Stimulated activated CD4-positive, alpha-beta T cell treated with anti-CD3 and anti-CD28 coated beads, Interleukin-4, amount 100 ng/mL, for 1 hour (primary cell): Measurements from ENCODE around the gene SPIRE2.
"Not testable (repeated sequence)": the region's sequence is repeated elsewhere in the genome, so short reads cannot be mapped to it uniquely, and the experiment has no call there.

Experiments used
- DNase-seq: peaks from one replicate; pipeline ENCODE4 v3.0.0-alpha.2; 2020

SPIRE2 gene

GRCh38 chr16:89828199-89828869 is at the start of gene SPIRE2:
SPIRE2 (plus strand) TSS chr16:89828475; CDS start chr16:89828551, 76 bp downstream.
- DNase-seq, result peak; percentile 75

- DNase-seq, result no peak
Observed at GRCh38 chr16:89779231-89779908, 48.9 kb upstream of the SPIRE2 start.

DNA sequence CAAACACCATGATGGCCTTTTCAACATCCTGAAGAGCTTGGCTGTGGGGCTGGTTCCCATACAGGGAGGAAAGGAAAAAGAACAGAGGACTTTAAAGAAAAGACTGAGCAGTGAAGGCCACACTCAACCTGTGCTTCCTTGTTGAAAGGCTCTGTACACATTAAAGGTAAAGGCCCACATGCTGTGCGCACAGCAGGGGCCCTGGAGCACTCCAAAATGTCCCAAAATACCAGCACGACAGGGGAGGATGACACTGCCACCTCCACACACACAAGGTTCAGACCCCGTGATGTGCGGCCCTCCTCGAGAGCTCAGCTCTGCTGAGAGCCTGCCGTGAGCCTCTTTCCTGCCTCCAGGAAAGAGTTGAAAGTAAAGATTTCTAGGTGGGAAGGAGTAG is 48.4 kb upstream of the SPIRE2 start:
- DNase-seq, result no peak

- no peak for DNase-seq
Observed at GRCh38 chr16:89782489-89782888, 45.8 kb upstream of the SPIRE2 start.

GRCh38 chr16:89783952-89784351 is 44.3 kb upstream of the SPIRE2 start:
- not testable (repeated sequence) for DNase-seq

DNA sequence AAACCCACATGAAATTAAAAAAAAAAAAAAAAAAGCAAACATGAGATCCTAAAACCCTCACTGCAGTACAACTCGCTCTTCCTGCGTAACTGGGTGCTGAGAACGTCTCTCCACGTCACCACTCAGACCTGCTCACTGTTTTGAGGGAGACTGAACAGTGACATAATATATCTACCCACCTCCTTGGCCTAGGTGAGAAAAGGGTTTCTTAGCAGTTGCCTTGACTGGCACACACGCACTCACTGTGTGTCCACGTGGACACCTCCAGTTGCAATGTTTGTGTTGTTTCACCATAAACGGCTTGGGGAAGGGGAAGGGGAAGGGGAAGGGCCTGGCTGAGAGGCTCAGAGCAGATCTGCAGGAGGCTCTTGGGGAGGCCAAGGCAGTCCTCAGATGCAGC is 43.9 kb upstream of the SPIRE2 start:
- DNase-seq, result no peak

GRCh38 chr16:89785523-89786155 is 42.6 kb upstream of the SPIRE2 start:
- DNase-seq, result no peak

GRCh38 chr16:89786474-89787364 is 41.6 kb upstream of the SPIRE2 start:
- DNase-seq, result no peak

DNA sequence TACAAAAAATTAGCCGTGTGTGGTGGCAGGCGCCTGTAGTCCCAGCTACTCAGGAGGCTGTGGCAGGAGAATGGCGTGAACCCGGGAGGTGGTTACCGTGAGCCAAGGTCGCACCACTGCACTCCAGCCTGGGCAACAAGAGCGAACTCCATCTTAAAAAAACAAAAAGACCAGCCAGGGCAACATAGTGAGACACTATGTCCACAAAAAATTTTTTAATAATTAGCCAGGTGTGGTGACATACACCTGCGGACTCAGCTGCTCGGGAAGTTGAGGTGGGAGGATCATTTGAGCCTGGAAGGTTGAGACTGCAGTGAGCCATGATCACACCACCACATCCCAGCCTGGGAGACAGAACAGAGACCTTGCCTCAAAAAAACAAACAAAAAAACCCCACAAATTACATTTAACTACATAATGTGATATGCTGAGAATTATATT is 40.9 kb upstream of the SPIRE2 start:
- DNase-seq, result no peak

DNA sequence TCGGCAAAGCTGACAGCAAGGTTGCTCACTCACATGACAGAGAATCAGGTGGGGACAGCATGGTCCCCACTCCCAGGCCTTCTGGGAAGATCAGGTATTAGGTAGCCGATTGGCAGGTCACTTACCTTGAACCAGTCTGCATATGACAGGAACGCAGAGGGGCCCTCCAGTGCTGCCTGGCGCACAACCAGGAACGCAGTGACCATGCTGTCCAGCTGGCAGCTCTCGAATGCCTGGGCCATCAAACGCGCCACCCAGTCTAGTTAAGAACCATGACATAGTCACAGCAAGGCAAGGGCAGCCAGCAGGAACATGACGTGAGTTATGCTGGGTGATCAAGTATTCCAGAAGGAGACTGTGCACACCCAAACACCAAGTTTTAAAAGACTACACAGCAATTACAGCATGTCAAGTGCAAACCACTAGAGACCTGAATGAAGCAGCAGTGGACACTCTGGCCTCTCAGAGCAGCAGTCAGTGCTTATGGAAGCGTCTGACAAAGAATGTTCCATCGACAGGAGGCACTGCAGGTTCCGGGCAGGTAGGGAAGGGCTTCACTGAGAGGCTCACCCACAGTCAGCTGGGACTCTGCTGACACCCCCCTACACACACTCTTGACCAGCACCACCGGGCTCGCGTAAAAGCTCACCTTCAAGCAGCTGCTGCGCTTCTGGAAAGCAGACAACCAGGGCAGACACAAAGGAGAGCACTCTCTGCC is 36.8 kb upstream of the SPIRE2 start:
- DNase-seq, result no peak

- peak; percentile 59 for DNase-seq
Observed at GRCh38 chr16:89793092-89793491, 35.2 kb upstream of the SPIRE2 start.

DNA sequence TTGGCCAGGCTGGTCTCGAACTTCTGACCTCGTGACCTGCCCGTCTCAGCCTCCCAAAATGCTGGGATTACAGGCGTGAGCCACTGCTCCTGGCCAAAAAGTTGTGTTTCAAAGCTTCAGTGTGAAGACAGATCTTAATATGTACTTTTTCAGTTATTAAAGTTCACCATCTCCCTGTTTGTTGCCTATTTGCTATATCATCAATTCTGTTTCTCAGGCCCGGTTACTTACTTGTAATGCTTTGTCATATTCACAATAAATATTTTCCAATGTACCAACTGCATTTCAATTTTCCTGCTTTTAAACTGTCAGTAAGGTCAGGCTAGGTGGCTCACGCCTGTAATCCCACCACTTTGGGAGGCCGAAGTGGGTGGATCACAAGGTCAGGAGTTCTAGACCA is 34.3 kb upstream of the SPIRE2 start:
- no peak for DNase-seq

GRCh38 chr16:89795676-89796075 is 32.6 kb upstream of the SPIRE2 start:
- no peak for DNase-seq

GRCh38 chr16:89796104-89796503 is 32.2 kb upstream of the SPIRE2 start:
- DNase-seq, result no peak

DNA sequence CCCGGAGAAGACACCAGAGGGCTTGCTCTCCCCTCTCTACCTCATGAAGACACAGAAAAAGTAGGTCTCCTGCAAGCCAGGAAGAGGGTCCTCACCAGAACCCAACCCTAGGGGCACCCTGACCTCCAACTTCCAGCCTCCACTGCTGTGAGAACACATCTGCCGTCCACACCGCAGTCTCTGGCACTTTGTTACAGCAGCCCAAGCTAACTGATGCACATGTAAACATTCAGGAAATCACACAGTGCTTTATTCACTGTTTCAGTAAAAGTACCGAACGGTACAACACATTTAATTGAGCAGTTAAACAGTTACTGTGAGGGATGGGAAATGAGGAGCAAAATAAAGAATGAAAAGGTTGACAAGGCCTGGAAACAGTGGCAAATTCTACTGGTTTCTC is 30.1 kb upstream of the SPIRE2 start:
- no peak for DNase-seq

- no peak for DNase-seq
Observed at GRCh38 chr16:89798832-89799370, 29.4 kb upstream of the SPIRE2 start.

DNA sequence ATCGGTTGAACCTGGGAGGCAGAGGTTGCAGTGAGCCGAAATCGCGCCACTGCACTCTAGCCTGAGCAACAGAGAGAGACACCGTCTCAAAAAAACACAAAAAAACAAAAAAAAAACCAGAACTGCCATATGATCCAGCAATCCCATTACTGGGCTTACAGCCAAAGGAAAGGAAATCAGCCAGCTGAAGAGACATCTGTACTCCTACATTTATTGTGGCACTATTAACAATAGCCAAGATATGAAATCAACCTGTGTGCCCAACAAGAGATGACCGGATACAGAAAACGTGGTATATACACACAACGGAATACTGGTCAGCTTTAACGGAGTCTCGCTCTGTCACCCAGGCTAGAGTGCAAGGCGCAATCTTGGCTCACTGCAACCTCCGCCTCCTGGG is 26.5 kb upstream of the SPIRE2 start:
- no peak for DNase-seq

DNA sequence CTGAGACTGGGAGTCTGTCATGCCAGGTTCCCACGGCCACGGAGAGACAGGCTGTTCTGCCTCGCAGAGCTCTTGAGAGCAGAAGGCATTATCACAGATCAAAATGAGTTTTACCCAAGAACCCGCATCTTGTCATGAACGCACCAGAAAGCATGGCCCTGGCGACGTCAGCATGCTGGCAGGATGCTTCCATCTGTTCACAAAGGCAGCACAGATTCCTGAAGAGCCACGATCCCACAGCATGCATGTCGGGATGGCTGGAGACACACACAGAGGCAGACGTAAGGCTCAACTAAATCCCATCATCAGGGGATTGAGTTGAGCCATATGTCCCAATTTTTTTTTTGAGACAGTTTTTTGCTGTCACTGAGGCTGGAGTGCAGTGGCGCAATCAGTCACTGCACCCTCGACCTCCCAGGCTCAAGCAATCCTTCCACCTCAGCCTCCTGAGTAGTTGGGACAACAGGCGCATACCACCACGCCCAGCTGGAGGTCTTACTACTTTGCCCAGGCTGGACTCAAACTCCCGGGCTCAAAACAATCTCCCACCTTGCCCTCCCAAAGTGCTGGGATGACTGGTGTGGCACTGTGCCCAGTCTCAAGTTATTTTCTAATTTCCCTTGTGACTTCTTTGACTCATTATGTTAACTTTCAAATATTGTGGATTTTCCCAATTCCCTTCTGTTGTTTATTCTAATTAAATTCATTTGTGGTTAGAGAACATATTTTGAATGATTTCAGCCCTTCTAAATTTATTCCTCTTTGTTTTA is 23.0 kb upstream of the SPIRE2 start:
- DNase-seq, result no peak

- DNase-seq, result not testable (repeated sequence)
Observed at GRCh38 chr16:89806589-89807193, 21.6 kb upstream of the SPIRE2 start.

DNA sequence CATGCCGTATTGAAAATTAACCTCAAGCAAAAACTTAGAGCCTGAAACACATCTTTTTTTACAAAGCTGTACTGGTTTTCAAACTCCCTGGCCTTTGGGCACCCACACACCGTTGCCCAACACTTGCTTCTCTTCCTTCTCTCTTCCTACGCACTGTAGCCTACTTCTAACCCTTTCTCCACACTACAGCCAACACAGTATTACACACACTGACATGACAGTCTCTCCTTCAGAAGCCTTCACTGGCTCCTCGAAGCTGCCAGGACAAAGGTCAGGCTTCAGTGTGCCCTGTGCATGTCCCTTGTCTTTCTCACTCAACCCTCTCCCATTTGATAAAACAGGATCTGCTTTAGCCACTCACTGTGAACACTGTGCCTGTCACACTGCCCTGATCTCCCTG is 19.8 kb upstream of the SPIRE2 start:
- no peak for DNase-seq

DNA sequence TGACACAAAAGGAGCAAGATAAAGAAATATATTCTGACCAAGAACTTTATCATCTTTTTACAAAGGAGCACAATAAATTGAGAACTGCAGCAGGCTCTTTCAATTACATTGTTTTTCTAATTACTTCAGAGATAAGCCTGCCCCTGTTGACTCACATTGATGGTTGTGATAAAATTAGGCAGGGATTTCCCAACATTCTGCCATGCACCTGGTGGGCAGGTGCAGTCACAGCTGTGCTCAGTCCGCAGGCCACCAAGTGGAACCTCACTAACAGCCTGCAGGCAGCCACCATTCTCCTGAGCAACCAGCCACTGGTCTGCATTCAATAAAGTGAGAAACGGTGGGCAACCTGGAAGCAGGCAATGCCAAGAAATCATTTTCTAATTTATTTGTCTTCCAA is 17.0 kb upstream of the SPIRE2 start:
- DNase-seq, result no peak
